PFSK-1 (cell line): Measurements from ENCODE around the gene IFIT3. TPM values are rescaled to one million over a fixed set of nuclear protein-coding genes. Genes with fewer than 3 reads are reported as not detected.

Source experiments
- FOXP2 ChIP-seq: optimal IDR thresholded peaks from 2 replicates; pipeline ENCODE3; 2011; ENCODE audit warnings: borderline replicate concordance, control low read depth, inconsistent platforms; ENCODE audit not compliant: insufficient read depth; ENCODE audit errors: extremely low read length, extremely low read depth
- POLR2AphosphoS5 ChIP-seq: IDR thresholded peaks from 2 replicates; pipeline ENCODE4 v1.6.1; 2012; ENCODE audit warnings: low read depth, mild to moderate bottlenecking, control low read depth, low read length, moderate library complexity
- REST ChIP-seq, 2 experiments: IDR thresholded peaks; 2 replicates each; pipeline versions ENCODE4 v1.6.1 to v1.8.0; 2011 to 2012; ENCODE audit warnings: low read depth in 2 of 2, low read length in 2 of 2, control low read depth in 1 of 2, inconsistent platforms in 1 of 2, mild to moderate bottlenecking in 1 of 2, moderate library complexity in 1 of 2; ENCODE audit not compliant: insufficient read depth in 1 of 2
- SIN3A ChIP-seq: IDR thresholded peaks from 2 replicates; pipeline ENCODE4 v1.6.1; 2012; ENCODE audit warnings: mild to moderate bottlenecking, low read length, moderate library complexity, borderline replicate concordance; ENCODE audit not compliant: insufficient read depth
- TAF1 ChIP-seq: IDR thresholded peaks from 2 replicates; pipeline ENCODE4 v1.6.1; 2012; ENCODE audit warnings: low read length, control low read depth, borderline replicate concordance; ENCODE audit not compliant: insufficient read depth
- polyA plus RNA-seq: library from polyadenylated mRNA; unstranded; fragments of >200 nt; gene quantifications from one replicate; pipeline ENCODE4 v1.2.1, GENCODE V29; 2012; ENCODE audit warnings: low read depth, missing spikeins; ENCODE audit not compliant: insufficient read length

IFIT3 gene, protein sequence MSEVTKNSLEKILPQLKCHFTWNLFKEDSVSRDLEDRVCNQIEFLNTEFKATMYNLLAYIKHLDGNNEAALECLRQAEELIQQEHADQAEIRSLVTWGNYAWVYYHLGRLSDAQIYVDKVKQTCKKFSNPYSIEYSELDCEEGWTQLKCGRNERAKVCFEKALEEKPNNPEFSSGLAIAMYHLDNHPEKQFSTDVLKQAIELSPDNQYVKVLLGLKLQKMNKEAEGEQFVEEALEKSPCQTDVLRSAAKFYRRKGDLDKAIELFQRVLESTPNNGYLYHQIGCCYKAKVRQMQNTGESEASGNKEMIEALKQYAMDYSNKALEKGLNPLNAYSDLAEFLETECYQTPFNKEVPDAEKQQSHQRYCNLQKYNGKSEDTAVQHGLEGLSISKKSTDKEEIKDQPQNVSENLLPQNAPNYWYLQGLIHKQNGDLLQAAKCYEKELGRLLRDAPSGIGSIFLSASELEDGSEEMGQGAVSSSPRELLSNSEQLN
- polyA plus RNA-seq: 0.25 TPM

GRCh38 chr10:89327803-89328441 is at the start of gene IFIT3:
IFIT3 (plus strand) TSS chr10:89327997; CDS start chr10:89328074, 77 bp downstream.
- TF ChIP-seq REST (IDR thresholded peaks at IDR 0.05; ENCODE audit: insufficient read depth in 1 of 2, low read depth in 2 of 2, low read length in 2 of 2): no peak
- no peak for TF ChIP-seq TAF1
- peak; percentile 32; the same call in 1 of the 2 replicates for TF ChIP-seq SIN3A
- no peak for TF ChIP-seq FOXP2

DNA sequence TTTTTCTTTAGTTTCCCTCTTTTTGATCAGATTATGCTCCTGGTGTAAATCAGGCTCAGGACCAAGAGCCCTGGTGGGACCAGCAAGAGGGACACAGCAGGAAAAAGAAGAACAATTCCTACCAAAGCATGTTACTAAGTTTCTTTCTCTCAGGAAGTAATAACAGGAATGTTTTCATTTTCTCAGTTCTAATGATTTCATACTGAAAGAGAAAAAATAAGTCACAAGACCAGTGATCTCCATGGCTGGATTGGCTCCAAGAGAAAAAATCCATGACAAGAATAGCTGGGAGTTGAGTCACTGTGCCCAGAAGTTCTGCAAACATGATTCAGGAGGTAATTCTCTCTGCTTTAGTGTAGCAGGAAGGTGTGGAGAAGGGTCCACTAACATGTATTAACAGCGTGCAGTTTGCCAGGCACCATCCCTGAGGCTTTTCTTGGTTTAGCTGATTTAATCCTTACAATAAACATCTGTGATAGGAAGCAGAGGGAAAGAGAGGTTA is 49.7 kb upstream of the IFIT3 start:
- TF ChIP-seq SIN3A (no peak), REST (IDR thresholded peaks at IDR 0.05; ENCODE audit: insufficient read depth in 1 of 2, low read depth in 2 of 2, low read length in 2 of 2) (0 out of 4 replicates have a peak, but pooled peaks of 1 of the 2 experiments have one; percentile 18)

DNA sequence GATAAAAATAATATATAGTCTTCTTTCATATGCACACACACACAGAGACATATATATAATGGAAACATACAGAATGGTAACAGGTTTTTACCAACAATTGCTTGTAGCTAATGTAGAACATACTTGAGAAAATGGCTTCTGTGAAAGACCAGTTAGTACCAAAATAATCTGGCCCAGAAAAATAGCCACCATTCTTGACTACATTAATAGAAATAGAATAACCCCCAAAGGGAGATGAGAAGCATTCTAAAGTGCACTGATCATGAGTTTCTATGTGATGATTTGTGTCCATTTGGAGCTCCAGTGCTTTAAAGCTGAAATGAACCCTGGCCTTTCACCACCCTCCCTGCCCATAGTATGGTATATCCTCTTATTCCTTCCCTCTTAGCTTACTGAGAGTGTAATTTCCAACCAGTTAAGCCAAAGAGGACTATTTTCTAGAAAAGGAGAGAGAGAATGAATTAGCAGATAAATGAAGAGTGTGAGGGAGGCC is 48.9 kb upstream of the IFIT3 start:
- TF ChIP-seq POLR2AphosphoS5 (no peak), FOXP2 (no peak), SIN3A (no peak), REST (IDR thresholded peaks at IDR 0.05; ENCODE audit: insufficient read depth in 1 of 2, low read depth in 2 of 2, low read length in 2 of 2) (no peak), TAF1 (no peak)

DNA sequence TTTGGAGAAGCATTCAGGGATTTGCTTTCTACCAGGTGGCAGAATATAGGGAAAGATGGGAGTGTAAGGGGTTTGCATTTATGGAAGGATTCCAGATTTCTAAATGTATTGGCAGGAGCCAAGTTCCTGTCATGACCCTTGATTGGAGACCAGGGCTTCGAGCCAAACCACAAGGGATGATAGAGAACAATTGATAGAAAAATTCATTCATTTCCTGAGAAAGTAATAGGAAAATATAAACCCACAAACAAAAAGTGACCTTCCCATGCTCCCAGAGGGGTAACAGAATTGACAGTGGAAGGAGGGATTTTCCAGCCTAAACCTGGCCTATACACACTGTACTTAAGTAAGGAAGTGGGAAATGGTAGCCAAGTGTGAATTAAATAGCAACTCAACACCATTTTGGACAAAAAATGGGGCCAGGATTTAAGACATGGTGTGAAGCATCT is 48.4 kb upstream of the IFIT3 start:
- TF ChIP-seq POLR2AphosphoS5: 0 out of 2 replicates have a peak, but pooled peaks have one; percentile 28
- TF ChIP-seq FOXP2: no peak
- no peak for TF ChIP-seq TAF1
- TF ChIP-seq REST (IDR thresholded peaks at IDR 0.05; ENCODE audit: insufficient read depth in 1 of 2, low read depth in 2 of 2, low read length in 2 of 2): no peak; a peak in 1 of 4 replicates
- 0 out of 2 replicates have a peak, but pooled peaks have one; percentile 42 for TF ChIP-seq SIN3A
